Measurements from ENCODE around the gene DNMBP.

Gene DNMBP

DNA sequence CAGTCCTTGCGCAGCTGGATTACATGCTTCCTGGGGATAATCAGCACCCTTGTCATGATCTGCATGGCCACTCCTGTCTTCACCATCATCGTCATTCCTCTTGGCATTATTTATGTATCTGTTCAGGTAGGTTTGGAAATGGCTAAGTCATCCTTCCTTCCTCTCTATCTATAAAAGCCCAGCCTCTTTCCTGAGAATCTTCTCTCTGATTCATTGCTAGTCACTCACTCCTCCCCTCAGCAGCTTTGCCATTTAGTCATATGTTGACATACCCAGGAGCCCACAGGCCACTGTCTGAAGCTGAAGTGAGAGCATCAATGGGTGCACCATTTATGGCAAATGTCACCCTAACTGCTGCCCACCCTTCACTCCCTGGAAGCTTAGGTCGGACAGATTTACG is 175.3 kb downstream of the DNMBP start:
- Histone ChIP-seq H3K27me3 (no peaks in the 10 kb centered on the region), H3K9me3 (no peaks in the 10 kb centered on the region), H3K4me3 (no peak overlapping the region), H3K27ac (no peak overlapping the region), H3K36me3 (no peaks in the 10 kb centered on the region), H3K4me1 (no peaks in the 10 kb centered on the region)
- TF ChIP-seq CTCF (IDR thresholded peaks at IDR 0.05), result no peak
- intact Hi-C loops (cut with DNase I; ENCODE audit: low total_unique reads), result no loop called here
- no peak for DNase-seq

DNA sequence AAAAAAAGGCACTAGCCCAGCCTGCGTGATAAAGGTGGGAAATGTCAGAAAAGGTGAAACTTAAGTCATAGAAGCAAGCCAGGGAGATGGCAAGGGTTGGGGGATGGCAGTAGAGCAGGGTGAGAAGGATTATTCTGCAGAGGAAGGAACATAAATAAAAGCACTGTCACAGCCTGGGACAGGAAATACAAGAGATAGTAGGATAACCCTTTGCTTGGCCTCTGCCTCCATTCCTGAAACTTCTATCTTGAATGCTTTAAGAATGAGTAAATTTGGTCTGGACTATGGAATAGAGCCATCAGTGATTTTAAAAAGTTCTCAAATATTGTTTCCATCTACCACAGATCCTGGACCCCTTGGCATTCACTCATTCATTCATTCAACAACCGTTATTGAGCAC is 177.3 kb downstream of the DNMBP start:
- Histone ChIP-seq H3K36me3 (no peaks in the 10 kb centered on the region), H3K9me3 (no peaks in the 10 kb centered on the region), H3K27ac (no peak overlapping the region), H3K4me3 (no peak overlapping the region), H3K27me3 (no peaks in the 10 kb centered on the region), H3K4me1 (no peaks in the 10 kb centered on the region)
- TF ChIP-seq CTCF (IDR thresholded peaks at IDR 0.05), result no peak
- DNase-seq, result no peak
- intact Hi-C loops (cut with DNase I; ENCODE audit: low total_unique reads), result no loop called here

DNA sequence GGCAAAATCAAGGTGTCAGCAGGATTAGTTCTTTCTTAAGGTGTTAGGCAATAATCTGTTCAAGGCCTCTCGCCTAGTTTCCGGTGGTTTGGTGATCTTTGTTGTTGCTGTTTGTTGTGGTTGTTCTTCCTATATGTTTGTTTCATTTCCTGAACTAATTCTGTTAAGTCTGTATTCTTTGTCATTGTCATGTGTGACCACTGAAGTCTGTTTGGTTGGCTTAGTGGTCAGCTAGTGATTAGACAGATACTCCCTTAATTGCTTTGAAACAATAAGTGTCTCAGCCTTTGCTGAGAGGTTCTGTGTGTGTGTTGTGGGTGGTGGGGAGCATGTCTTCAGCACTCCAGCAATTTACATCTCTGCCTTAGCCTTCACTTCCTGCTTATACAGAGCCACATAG is 181.3 kb downstream of the DNMBP start:
- Histone ChIP-seq H3K27me3 (no peaks in the 10 kb centered on the region), H3K4me1 (no peaks in the 10 kb centered on the region), H3K4me3 (no peak overlapping the region), H3K9me3 (no peaks in the 10 kb centered on the region), H3K36me3 (no peaks in the 10 kb centered on the region), H3K27ac (no peak overlapping the region)
- intact Hi-C loops (cut with DNase I; ENCODE audit: low total_unique reads), result no loop called here
- no peak for DNase-seq
- no peak for TF ChIP-seq CTCF (IDR thresholded peaks at IDR 0.05)

GRCh38 chr10:99827936-99828335 is 181.8 kb downstream of the DNMBP start:
- Histone ChIP-seq H3K4me1 (no peaks in the 10 kb centered on the region), H3K36me3 (no peaks in the 10 kb centered on the region), H3K27me3 (no peaks in the 10 kb centered on the region), H3K27ac (no peak overlapping the region), H3K9me3 (no peaks in the 10 kb centered on the region), H3K4me3 (no peak overlapping the region)
- intact Hi-C loops (cut with DNase I; ENCODE audit: low total_unique reads), result no loop called here
- no peak for TF ChIP-seq CTCF (IDR thresholded peaks at IDR 0.05)
- DNase-seq, result no peak
